HEK293 (cell line): ENCODE measurements around the gene CCDC88C.

Experiments
- FEZF1 ChIP-seq: fragments of 450-650 bp; formaldehyde crosslinking; IDR thresholded peaks from 2 replicates; pipeline ENCODE4 v1.5.1; 2016; ENCODE audit warnings: missing biosample characterization, missing genetic modification characterization
- KLF7 ChIP-seq: fragments of 450-650 bp; formaldehyde crosslinking; IDR thresholded peaks from 2 replicates; pipeline ENCODE4 v1.5.1; 2016; ENCODE audit warnings: missing biosample characterization, missing genetic modification characterization, borderline replicate concordance
- KLF8 ChIP-seq: fragments of 450-650 bp; formaldehyde crosslinking; IDR thresholded peaks from 2 replicates; pipeline ENCODE4 v1.5.1; 2016; ENCODE audit warnings: missing biosample characterization, missing genetic modification characterization
- OSR2 ChIP-seq: fragments of 450-650 bp; formaldehyde crosslinking; IDR thresholded peaks from 2 replicates; pipeline ENCODE4 v1.5.1; 2016; ENCODE audit warnings: missing biosample characterization, missing genetic modification characterization
- SP7 ChIP-seq: fragments of 450-650 bp; formaldehyde crosslinking; IDR thresholded peaks from 2 replicates; pipeline ENCODE4 v1.5.1; 2016; ENCODE audit warnings: missing biosample characterization, missing genetic modification characterization
- ZIC2 ChIP-seq: fragments of 450-650 bp; formaldehyde crosslinking; IDR thresholded peaks from 2 replicates; pipeline ENCODE4 v1.5.1; 2016; ENCODE audit warnings: missing biosample characterization, missing genetic modification characterization
- ZNF121 ChIP-seq: fragments of 450-650 bp; formaldehyde crosslinking; IDR thresholded peaks from 2 replicates; pipeline ENCODE4 v1.5.1; 2016; ENCODE audit warnings: missing biosample characterization, missing genetic modification characterization
- ZNF140 ChIP-seq: fragments of 450-650 bp; formaldehyde crosslinking; IDR thresholded peaks from 2 replicates; pipeline ENCODE4 v1.5.1; 2016; ENCODE audit warnings: missing biosample characterization, missing genetic modification characterization
- ZNF211 ChIP-seq: fragments of 450-650 bp; formaldehyde crosslinking; IDR thresholded peaks from 2 replicates; pipeline ENCODE4 v1.5.1; 2016; ENCODE audit warnings: low read depth, missing biosample characterization, missing genetic modification characterization
- ZNF23 ChIP-seq: fragments of 450-650 bp; formaldehyde crosslinking; IDR thresholded peaks from 2 replicates; pipeline ENCODE4 v1.5.1; 2016; ENCODE audit warnings: missing biosample characterization, missing genetic modification characterization, borderline replicate concordance
- ZNF239 ChIP-seq: fragments of 450-650 bp; formaldehyde crosslinking; IDR thresholded peaks from 2 replicates; pipeline ENCODE4 v1.5.1; 2016; ENCODE audit warnings: missing biosample characterization, missing genetic modification characterization
- ZNF24 ChIP-seq: fragments of 450-650 bp; formaldehyde crosslinking; IDR thresholded peaks from 2 replicates; pipeline ENCODE4 v1.5.1; 2016; ENCODE audit warnings: missing biosample characterization, missing genetic modification characterization
- ZNF37A ChIP-seq: fragments of 450-650 bp; IDR thresholded peaks from 2 replicates; pipeline ENCODE4 v1.5.1; 2018; ENCODE audit warnings: missing biosample characterization, missing genetic modification characterization
- ZNF394 ChIP-seq: fragments of 450-650 bp; formaldehyde crosslinking; IDR thresholded peaks from 2 replicates; pipeline ENCODE4 v1.5.1; 2016; ENCODE audit warnings: missing biosample characterization, missing genetic modification characterization, mild to moderate bottlenecking, moderate library complexity, borderline replicate concordance
- ZNF529 ChIP-seq: fragments of 450-650 bp; formaldehyde crosslinking; IDR thresholded peaks from 2 replicates; pipeline ENCODE4 v1.5.1; 2017; ENCODE audit warnings: missing genetic modification characterization, missing biosample characterization; ENCODE audit not compliant: insufficient replicate concordance
- ZNF610 ChIP-seq: fragments of 450-650 bp; formaldehyde crosslinking; IDR thresholded peaks from 2 replicates; pipeline ENCODE4 v1.5.1; 2016; ENCODE audit warnings: missing biosample characterization, missing genetic modification characterization, borderline replicate concordance
- ZNF701 ChIP-seq: fragments of 450-650 bp; formaldehyde crosslinking; IDR thresholded peaks from 2 replicates; pipeline ENCODE4 v1.5.1; 2016; ENCODE audit warnings: missing biosample characterization, missing genetic modification characterization
- ZNF777 ChIP-seq: fragments of 450-650 bp; formaldehyde crosslinking; IDR thresholded peaks from 2 replicates; pipeline ENCODE4 v1.5.1; 2017; ENCODE audit warnings: missing biosample characterization, missing genetic modification characterization, borderline replicate concordance
- ZNF792 ChIP-seq: fragments of 450-650 bp; formaldehyde crosslinking; IDR thresholded peaks from 2 replicates; pipeline ENCODE4 v1.5.1; 2016; ENCODE audit warnings: missing biosample characterization, missing genetic modification characterization
- TF ChIP-seq, protein P1 (sequence below): fragments of 450-650 bp; formaldehyde crosslinking; IDR thresholded peaks from 2 replicates; pipeline ENCODE4 v1.5.1; 2016; ENCODE audit warnings: missing biosample characterization, missing genetic modification characterization
- TF ChIP-seq, protein P2 (sequence below): fragments of 450-650 bp; formaldehyde crosslinking; conservative IDR thresholded peaks from 2 replicates; pipeline ENCODE4 v1.5.1; 2016; ENCODE audit warnings: low read depth, missing biosample characterization, missing genetic modification characterization
- TF ChIP-seq, protein P3 (sequence below): fragments of 450-650 bp; formaldehyde crosslinking; IDR thresholded peaks from 2 replicates; pipeline ENCODE4 v1.5.1; 2017; ENCODE audit warnings: missing biosample characterization, missing genetic modification characterization
- TF ChIP-seq, protein P4 (sequence below): fragments of 450-650 bp; formaldehyde crosslinking; IDR thresholded peaks from 2 replicates; pipeline ENCODE4 v1.5.1; 2017; ENCODE audit warnings: missing biosample characterization, mild to moderate bottlenecking, missing genetic modification characterization, moderate library complexity
- TF ChIP-seq, protein P5 (sequence below): fragments of 450-650 bp; formaldehyde crosslinking; IDR thresholded peaks from 2 replicates; pipeline ENCODE4 v1.5.1; 2016; ENCODE audit warnings: missing biosample characterization, missing genetic modification characterization
- TF ChIP-seq, protein P6 (sequence below): fragments of 450-650 bp; formaldehyde crosslinking; optimal IDR thresholded peaks from 2 replicates; pipeline ENCODE3; 2016; ENCODE audit warnings: missing biosample characterization, mild to moderate bottlenecking, missing genetic modification characterization

CCDC88C gene

DNA sequence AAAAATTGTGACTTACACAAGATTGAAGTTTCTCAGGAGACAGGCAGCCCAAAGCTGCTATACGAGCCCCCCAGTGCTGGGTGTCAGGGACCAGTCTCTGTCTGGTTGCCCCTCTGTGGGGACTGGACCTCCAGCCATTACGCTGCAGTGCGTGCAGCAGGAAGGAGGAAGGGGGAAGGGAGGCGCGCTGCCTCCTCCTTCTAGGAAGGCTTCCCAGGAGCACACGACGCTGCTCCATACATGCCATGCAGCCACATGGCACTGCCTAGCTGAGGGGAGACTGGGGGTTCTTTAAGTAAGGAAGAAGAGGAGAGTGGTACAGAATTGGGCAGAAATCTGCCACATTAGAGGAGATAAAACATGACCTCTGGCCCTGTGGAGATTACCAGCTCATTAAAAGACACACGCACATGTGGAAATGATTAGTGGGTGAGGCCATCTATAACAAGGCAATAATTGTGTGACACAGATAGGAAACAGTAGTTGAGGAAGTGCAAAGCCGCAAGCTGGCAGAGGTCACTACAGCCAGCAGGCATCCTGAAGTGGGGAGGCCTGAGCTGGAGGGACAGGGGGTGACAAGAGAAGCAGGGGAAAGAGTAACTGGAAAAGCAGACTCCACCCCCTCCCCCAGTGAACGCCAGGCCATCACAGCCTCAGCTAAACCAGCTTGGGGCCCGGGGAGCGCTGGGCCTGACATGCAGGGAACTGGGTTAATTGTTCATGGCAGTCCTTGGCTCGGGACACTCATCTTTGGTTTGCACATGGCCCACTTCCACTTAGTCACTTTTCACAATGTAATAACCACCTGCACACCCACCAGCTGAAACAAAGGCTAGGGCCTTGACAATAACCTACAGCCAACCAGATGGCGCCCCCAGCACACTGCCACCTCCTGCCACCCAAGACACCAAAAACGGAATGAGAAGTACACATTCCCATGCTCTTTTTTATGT, 39.6 kb downstream of the CCDC88C start (continued):
- TF ChIP-seq ZNF121 (tag by site-specific recombination) (no peak), ZNF24 (0 out of 2 replicates have a peak, but pooled peaks have one; percentile 53), ZNF529 (tag by site-specific recombination) (no peak), ZNF701 (no peak), ZNF777 (tag by site-specific recombination) (no peak), ZNF394 (tag by site-specific recombination) (no peak), KLF7 (tag by site-specific recombination) (no peak), KLF8 (tag by site-specific recombination) (no peak), FEZF1 (tag by site-specific recombination) (peak; percentile 93), OSR2 (tag by site-specific recombination) (peak; percentile 99), ZNF792 (tag by site-specific recombination) (no peak), ZNF23 (tag by site-specific recombination) (no peak), ZIC2 (tag by site-specific recombination) (peak; percentile 31; the same call in 1 of the 2 replicates), ZNF37A (no peak), ZNF140 (tag by site-specific recombination) (no peak), ZNF610 (tag by site-specific recombination) (no peak), ZNF211 (tag by site-specific recombination) (no peak), ZNF239 (tag by site-specific recombination) (no peak), SP7 (peak; percentile 97)
- TF ChIP-seq, protein P1, sequence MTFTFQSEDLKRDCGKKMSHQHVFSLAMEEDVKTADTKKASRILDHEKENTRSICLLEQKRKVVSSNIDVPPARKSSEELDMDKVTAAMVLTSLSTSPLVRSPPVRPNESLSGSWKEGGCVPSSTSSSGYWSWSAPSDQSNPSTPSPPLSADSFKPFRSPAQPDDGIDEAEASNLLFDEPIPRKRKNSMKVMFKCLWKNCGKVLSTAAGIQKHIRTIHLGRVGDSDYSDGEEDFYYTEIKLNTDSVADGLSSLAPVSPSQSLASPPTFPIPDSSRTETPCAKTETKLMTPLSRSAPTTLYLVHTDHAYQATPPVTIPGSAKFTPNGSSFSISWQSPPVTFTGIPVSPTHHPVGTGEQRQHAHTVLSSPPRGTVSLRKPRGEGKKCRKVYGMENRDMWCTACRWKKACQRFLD (tag by site-specific recombination), result no peak
- TF ChIP-seq, protein P2, sequence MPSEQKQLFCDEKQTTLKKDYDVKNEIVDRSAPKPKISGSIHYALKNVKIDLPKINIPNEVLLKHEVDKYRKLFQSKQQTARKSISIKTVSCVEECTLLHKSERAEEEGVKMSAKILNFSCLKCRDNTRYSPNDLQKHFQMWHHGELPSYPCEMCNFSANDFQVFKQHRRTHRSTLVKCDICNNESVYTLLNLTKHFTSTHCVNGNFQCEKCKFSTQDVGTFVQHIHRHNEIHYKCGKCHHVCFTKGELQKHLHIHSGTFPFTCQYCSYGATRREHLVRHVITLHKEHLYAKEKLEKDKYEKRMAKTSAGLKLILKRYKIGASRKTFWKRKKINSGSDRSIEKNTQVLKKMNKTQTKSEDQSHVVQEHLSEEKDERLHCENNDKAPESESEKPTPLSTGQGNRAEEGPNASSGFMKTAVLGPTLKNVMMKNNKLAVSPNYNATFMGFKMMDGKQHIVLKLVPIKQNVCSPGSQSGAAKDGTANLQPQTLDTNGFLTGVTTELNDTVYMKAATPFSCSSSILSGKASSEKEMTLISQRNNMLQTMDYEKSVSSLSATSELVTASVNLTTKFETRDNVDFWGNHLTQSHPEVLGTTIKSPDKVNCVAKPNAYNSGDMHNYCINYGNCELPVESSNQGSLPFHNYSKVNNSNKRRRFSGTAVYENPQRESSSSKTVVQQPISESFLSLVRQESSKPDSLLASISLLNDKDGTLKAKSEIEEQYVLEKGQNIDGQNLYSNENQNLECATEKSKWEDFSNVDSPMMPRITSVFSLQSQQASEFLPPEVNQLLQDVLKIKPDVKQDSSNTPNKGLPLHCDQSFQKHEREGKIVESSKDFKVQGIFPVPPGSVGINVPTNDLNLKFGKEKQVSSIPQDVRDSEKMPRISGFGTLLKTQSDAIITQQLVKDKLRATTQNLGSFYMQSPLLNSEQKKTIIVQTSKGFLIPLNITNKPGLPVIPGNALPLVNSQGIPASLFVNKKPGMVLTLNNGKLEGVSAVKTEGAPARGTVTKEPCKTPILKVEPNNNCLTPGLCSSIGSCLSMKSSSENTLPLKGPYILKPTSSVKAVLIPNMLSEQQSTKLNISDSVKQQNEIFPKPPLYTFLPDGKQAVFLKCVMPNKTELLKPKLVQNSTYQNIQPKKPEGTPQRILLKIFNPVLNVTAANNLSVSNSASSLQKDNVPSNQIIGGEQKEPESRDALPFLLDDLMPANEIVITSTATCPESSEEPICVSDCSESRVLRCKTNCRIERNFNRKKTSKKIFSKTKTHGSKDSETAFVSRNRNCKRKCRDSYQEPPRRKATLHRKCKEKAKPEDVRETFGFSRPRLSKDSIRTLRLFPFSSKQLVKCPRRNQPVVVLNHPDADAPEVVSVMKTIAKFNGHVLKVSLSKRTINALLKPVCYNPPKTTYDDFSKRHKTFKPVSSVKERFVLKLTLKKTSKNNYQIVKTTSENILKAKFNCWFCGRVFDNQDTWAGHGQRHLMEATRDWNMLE, result no peak
- TF ChIP-seq, protein P3, sequence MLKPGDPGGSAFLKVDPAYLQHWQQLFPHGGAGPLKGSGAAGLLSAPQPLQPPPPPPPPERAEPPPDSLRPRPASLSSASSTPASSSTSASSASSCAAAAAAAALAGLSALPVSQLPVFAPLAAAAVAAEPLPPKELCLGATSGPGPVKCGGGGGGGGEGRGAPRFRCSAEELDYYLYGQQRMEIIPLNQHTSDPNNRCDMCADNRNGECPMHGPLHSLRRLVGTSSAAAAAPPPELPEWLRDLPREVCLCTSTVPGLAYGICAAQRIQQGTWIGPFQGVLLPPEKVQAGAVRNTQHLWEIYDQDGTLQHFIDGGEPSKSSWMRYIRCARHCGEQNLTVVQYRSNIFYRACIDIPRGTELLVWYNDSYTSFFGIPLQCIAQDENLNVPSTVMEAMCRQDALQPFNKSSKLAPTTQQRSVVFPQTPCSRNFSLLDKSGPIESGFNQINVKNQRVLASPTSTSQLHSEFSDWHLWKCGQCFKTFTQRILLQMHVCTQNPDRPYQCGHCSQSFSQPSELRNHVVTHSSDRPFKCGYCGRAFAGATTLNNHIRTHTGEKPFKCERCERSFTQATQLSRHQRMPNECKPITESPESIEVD (tag by site-specific recombination), result peak; percentile 50; the same call in 1 of the 2 replicates
- TF ChIP-seq, protein P4, sequence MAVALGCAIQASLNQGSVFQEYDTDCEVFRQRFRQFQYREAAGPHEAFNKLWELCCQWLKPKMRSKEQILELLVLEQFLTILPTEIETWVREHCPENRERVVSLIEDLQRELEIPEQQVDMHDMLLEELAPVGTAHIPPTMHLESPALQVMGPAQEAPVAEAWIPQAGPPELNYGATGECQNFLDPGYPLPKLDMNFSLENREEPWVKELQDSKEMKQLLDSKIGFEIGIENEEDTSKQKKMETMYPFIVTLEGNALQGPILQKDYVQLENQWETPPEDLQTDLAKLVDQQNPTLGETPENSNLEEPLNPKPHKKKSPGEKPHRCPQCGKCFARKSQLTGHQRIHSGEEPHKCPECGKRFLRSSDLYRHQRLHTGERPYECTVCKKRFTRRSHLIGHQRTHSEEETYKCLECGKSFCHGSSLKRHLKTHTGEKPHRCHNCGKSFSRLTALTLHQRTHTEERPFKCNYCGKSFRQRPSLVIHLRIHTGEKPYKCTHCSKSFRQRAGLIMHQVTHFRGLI, result no peak
- TF ChIP-seq, protein P5, sequence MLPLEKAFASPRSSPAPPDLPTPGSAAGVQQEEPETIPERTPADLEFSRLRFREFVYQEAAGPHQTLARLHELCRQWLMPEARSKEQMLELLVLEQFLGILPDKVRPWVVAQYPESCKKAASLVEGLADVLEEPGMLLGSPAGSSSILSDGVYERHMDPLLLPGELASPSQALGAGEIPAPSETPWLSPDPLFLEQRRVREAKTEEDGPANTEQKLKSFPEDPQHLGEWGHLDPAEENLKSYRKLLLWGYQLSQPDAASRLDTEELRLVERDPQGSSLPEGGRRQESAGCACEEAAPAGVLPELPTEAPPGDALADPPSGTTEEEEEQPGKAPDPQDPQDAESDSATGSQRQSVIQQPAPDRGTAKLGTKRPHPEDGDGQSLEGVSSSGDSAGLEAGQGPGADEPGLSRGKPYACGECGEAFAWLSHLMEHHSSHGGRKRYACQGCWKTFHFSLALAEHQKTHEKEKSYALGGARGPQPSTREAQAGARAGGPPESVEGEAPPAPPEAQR, result no peak
- TF ChIP-seq, protein P6, sequence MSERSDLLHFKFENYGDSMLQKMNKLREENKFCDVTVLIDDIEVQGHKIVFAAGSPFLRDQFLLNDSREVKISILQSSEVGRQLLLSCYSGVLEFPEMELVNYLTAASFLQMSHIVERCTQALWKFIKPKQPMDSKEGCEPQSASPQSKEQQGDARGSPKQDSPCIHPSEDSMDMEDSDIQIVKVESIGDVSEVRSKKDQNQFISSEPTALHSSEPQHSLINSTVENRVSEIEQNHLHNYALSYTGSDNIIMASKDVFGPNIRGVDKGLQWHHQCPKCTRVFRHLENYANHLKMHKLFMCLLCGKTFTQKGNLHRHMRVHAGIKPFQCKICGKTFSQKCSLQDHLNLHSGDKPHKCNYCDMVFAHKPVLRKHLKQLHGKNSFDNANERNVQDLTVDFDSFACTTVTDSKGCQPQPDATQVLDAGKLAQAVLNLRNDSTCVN (tag by site-specific recombination), result no peak
